HL-60 (cell line): ENCODE results near the gene MAPKAPK3.

ENCODE experiments used
- GABPA ChIP-seq: IDR thresholded peaks from 2 replicates; pipeline ENCODE4 v1.6.1; 2012; ENCODE audit warnings: low read depth
- POLR2AphosphoS5 ChIP-seq: IDR thresholded peaks from 2 replicates; pipeline ENCODE4 v1.6.1; 2012; ENCODE audit warnings: low read depth
- SPI1 ChIP-seq: IDR thresholded peaks from 2 replicates; pipeline ENCODE4 v1.6.1; 2012; ENCODE audit warnings: low read depth, mild to moderate bottlenecking, borderline replicate concordance
- TF ChIP-seq, protein P1 (sequence below): IDR thresholded peaks from one replicate; pipeline ENCODE4 v1.5.1; 2011; ENCODE audit warnings: low read length, control low read depth, inconsistent platforms; ENCODE audit not compliant: insufficient read depth
- TF ChIP-seq, protein P2 (sequence below): IDR thresholded peaks from 2 replicates; pipeline ENCODE4 v1.6.1; 2012; ENCODE audit warnings: low read depth; ENCODE audit not compliant: insufficient replicate concordance

DNA sequence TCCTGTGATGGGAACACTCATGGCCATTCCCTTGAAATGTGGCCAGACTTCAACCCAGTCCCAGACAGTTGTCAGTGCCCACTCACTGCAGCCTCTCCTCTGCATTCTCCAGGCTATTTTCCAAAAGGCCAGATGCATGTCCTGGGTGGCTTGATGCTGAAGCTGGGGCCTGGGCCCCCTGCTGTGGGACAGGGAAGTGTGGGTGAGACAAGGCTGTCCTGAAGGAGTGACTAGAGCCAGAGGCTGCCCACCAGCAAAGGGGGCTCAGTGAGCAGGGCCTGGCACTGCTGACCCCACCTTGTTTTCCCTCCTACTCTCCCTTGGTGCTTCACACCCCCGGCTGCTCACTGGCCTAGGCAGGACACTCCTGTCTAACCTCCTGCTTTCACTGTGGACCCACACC, 17.2 kb upstream of the MAPKAPK3 start:
- TF ChIP-seq, protein P1, sequence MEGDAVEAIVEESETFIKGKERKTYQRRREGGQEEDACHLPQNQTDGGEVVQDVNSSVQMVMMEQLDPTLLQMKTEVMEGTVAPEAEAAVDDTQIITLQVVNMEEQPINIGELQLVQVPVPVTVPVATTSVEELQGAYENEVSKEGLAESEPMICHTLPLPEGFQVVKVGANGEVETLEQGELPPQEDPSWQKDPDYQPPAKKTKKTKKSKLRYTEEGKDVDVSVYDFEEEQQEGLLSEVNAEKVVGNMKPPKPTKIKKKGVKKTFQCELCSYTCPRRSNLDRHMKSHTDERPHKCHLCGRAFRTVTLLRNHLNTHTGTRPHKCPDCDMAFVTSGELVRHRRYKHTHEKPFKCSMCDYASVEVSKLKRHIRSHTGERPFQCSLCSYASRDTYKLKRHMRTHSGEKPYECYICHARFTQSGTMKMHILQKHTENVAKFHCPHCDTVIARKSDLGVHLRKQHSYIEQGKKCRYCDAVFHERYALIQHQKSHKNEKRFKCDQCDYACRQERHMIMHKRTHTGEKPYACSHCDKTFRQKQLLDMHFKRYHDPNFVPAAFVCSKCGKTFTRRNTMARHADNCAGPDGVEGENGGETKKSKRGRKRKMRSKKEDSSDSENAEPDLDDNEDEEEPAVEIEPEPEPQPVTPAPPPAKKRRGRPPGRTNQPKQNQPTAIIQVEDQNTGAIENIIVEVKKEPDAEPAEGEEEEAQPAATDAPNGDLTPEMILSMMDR, result no peak
- TF ChIP-seq, protein P2, sequence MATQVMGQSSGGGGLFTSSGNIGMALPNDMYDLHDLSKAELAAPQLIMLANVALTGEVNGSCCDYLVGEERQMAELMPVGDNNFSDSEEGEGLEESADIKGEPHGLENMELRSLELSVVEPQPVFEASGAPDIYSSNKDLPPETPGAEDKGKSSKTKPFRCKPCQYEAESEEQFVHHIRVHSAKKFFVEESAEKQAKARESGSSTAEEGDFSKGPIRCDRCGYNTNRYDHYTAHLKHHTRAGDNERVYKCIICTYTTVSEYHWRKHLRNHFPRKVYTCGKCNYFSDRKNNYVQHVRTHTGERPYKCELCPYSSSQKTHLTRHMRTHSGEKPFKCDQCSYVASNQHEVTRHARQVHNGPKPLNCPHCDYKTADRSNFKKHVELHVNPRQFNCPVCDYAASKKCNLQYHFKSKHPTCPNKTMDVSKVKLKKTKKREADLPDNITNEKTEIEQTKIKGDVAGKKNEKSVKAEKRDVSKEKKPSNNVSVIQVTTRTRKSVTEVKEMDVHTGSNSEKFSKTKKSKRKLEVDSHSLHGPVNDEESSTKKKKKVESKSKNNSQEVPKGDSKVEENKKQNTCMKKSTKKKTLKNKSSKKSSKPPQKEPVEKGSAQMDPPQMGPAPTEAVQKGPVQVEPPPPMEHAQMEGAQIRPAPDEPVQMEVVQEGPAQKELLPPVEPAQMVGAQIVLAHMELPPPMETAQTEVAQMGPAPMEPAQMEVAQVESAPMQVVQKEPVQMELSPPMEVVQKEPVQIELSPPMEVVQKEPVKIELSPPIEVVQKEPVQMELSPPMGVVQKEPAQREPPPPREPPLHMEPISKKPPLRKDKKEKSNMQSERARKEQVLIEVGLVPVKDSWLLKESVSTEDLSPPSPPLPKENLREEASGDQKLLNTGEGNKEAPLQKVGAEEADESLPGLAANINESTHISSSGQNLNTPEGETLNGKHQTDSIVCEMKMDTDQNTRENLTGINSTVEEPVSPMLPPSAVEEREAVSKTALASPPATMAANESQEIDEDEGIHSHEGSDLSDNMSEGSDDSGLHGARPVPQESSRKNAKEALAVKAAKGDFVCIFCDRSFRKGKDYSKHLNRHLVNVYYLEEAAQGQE, result no peak
- TF ChIP-seq GABPA (no peak), POLR2AphosphoS5 (no peak), SPI1 (no peak)
